ENCODE measurements around the gene LOC128125822.

LOC128125822 gene

GRCh38 chr6:63574554-63574900 is 2.2 kb downstream of the LOC128125822 start:
- H3K27me3 ChIP-seq: no peaks in the 10 kb centered on the region
- H3K9me3 ChIP-seq: no peaks in the 10 kb centered on the region
- TF ChIP-seq CTCF (IDR thresholded peaks at IDR 0.05) (peak in 1 of 6 experiments; percentile 2), POLR2A (IDR thresholded peaks at IDR 0.05) (no peak)
- H3K4me3 ChIP-seq (replicated peaks in 1 of 3): peak overlapping the region in 1 of 3 donors; percentile 82
- H3K36me3 ChIP-seq: peaks cover 17 to 25% of the 10 kb centered on the region in 2 donors
- peaks cover 0 to 4% of the 10 kb centered on the region in 2 donors for H3K4me1 ChIP-seq
- H3K27ac ChIP-seq: peak overlapping the region; percentile 99 to 100 (median 100)
- whole genome bisulfite sequencing, 2 donors: 72 to 79% methylated on average over 2 of the region's 2 CpGs
- intact Hi-C loops (cut with DNase I): no loop called here
- no peak for DNase-seq

- no peak for TF ChIP-seq POLR2A (IDR thresholded peaks at IDR 0.05)
- no peak for TF ChIP-seq CTCF (IDR thresholded peaks at IDR 0.05)
- Histone ChIP-seq H3K9me3 (no peaks in the 10 kb centered on the region), H3K27me3 (no peaks in the 10 kb centered on the region), H3K27ac (peak overlapping the region in 1 of 3 donors; percentile 5), H3K36me3 (peaks cover 31 to 37% of the 10 kb centered on the region in 2 donors), H3K4me3 (replicated peaks in 1 of 3) (no peak overlapping the region), H3K4me1 (peaks cover 0 to 4% of the 10 kb centered on the region in 2 donors)
- intact Hi-C loops (cut with DNase I): no loop called here
- DNase-seq: no peak
- WGBS, 2 donors: 64 to 75% methylated on average over 3 of the region's 3 CpGs
These were observed 4.0 kb downstream of the LOC128125822 start for GRCh38 chr6:63576147-63576772.

GRCh38 chr6:63576985-63577712 is 4.9 kb downstream of the LOC128125822 start:
- no peak overlapping the region for H3K4me3 ChIP-seq (replicated peaks in 1 of 3)
- intact Hi-C loops (cut with DNase I): no loop called here

GRCh38 chr6:63578757-63579156 is 6.5 kb downstream of the LOC128125822 start:
- peaks cover 0 to 4% of the 10 kb centered on the region in 2 donors for H3K4me1 ChIP-seq
- H3K27me3 ChIP-seq: no peaks in the 10 kb centered on the region
- 97% methylated on average over 2 of the region's 2 CpGs for WGBS, 2 donors
- DNase-seq: no peak
- intact Hi-C loops (cut with DNase I): no loop called here
- H3K9me3 ChIP-seq: no peaks in the 10 kb centered on the region
- peaks cover 31 to 37% of the 10 kb centered on the region in 2 donors for H3K36me3 ChIP-seq
- TF ChIP-seq POLR2A (IDR thresholded peaks at IDR 0.05): no peak
- TF ChIP-seq CTCF (IDR thresholded peaks at IDR 0.05): no peak
- no peak overlapping the region for H3K4me3 ChIP-seq (replicated peaks in 1 of 3)
- H3K27ac ChIP-seq: no peak overlapping the region

More at GRCh38 chr6:63576985-63577712, 4.9 kb downstream of the LOC128125822 start:
- Histone ChIP-seq H3K27ac (no peak overlapping the region), H3K36me3 (peaks cover 31 to 37% of the 10 kb centered on the region in 2 donors), H3K9me3 (no peaks in the 10 kb centered on the region), H3K27me3 (no peaks in the 10 kb centered on the region), H3K4me1 (peaks cover 0 to 4% of the 10 kb centered on the region in 2 donors)
- DNase-seq: no peak
- 97% methylated on average over 5 of the region's 5 CpGs for WGBS, 2 donors
- TF ChIP-seq POLR2A (IDR thresholded peaks at IDR 0.05): no peak

- intact Hi-C loops (cut with DNase I): loop anchor here (10.0 kb wide), 1 partner anchor 225 kb away; no protein-coding TSS in a partner anchor
These were observed 7.8 kb downstream of the LOC128125822 start for GRCh38 chr6:63579937-63580703.

More at GRCh38 chr6:63579937-63580703, 7.8 kb downstream of the LOC128125822 start:
- no peaks in the 10 kb centered on the region for H3K27me3 ChIP-seq
- peaks cover 0 to 4% of the 10 kb centered on the region in 2 donors for H3K4me1 ChIP-seq
- no peak overlapping the region for H3K27ac ChIP-seq
- TF ChIP-seq CTCF (IDR thresholded peaks at IDR 0.05) (no peak), POLR2A (IDR thresholded peaks at IDR 0.05) (no peak)
- WGBS, 2 donors: 95 to 97% methylated on average over 6 of the region's 6 CpGs
- peaks cover 31 to 37% of the 10 kb centered on the region in 2 donors for H3K36me3 ChIP-seq
- no peaks in the 10 kb centered on the region for H3K9me3 ChIP-seq
- H3K4me3 ChIP-seq (replicated peaks in 1 of 3): no peak overlapping the region
- DNase-seq: no peak

Data from thyroid gland (tissue), 4 donors.